HepG2 (cell line): Measurements from ENCODE around the gene CDC34. TPM values are rescaled to one million over a fixed set of nuclear protein-coding genes. Genes with fewer than 3 reads are reported as not detected.

Experiments
- ATAC-seq: fragments of 200-7000 bp; cut with Tn5 transposase; 3 replicates; pipeline ENCODE4 v1.9.1; 2020; ENCODE audit warnings: mild to moderate bottlenecking, moderate library complexity
- BruUV-seq: library from RNA; stranded (reverse); fragments of 400-500 nt; replicated peaks from 2 replicates; lab custom pipeline; 2021; lab: Mats Ljungman, UMichigan
- CTCF ChIA-PET: fragments of 300-600 bp; formaldehyde crosslinking; extraction: SDS; loops from one replicate; lab custom pipeline; 2021; ENCODE audit warnings: low total read pairs, inconsistent platforms, low intra/inter-chr PET ratio; lab: Yijun Ruan, JAX
- POLR2A ChIA-PET: fragments of 350-600 bp; sonication (Branson Sonifier 250); formaldehyde crosslinking; loops from one replicate; lab custom pipeline; 2020; ENCODE audit warnings: antibody characterized with exemption, inconsistent platforms; lab: Yijun Ruan, JAX
- DNase-seq: peaks from one replicate; pipeline ENCODE4 v3.0.0-alpha.2; 2015; ENCODE audit warnings: low spot score
- FAIRE-seq: peaks from 3 replicates; lab custom pipeline; 2011; peaks lifted over from hg19 to GRCh38; lab: Jason Lieb, UNC
- H2AFZ ChIP-seq: one replicate; pipeline ENCODE4 v1.6.1; 2011; ENCODE audit warnings: low read length, inconsistent platforms
- H3K27ac ChIP-seq: fragments of 300-600 bp; 3 replicates; pipeline ENCODE4 v1.8.0; 2011; ENCODE audit warnings: mixed run types, mild to moderate bottlenecking, mixed read lengths, low read length, inconsistent platforms; ENCODE audit not compliant: insufficient read depth; ENCODE audit errors: extremely low read length
- H3K27me3 ChIP-seq, 2 experiments: fragments of 200-600 bp in 1 of 2; 2 replicates in 1 of 2; 3 replicates in 1 of 2; pipeline versions ENCODE4 v1.6.0 to v1.8.0; 2011; ENCODE audit warnings: low read length in 2 of 2, mild to moderate bottlenecking in 2 of 2, moderate library complexity in 2 of 2, inconsistent platforms in 1 of 2; ENCODE audit not compliant: insufficient read depth in 2 of 2, control insufficient read depth in 1 of 2
- H3K36me3 ChIP-seq, 2 experiments: fragments of 200-600 bp in 1 of 2; replicated peaks in 1 of 2; 2 replicates in 1 of 2; 3 replicates in 1 of 2; pipeline versions ENCODE4 v1.5.1 to v1.8.0; 2011; ENCODE audit warnings: low read length in 2 of 2, inconsistent platforms in 1 of 2; ENCODE audit not compliant: insufficient read depth in 2 of 2, control insufficient read depth in 1 of 2
- H3K4me1 ChIP-seq: 2 replicates; pipeline ENCODE4 v1.5.1; 2012; ENCODE audit warnings: low read length, inconsistent platforms; ENCODE audit not compliant: insufficient read depth
- H3K4me2 ChIP-seq: 2 replicates; pipeline ENCODE4 v1.6.0; 2011; ENCODE audit warnings: low read depth, low read length, inconsistent platforms
- H3K4me3 ChIP-seq, 3 experiments: fragments of 200-600 bp in 1 of 3; sonication (generic), shearing (Covaris generic) in 1 of 3; replicated peaks in 1 of 3; 2 replicates each; pipeline ENCODE4 v1.5.1; 2011 to 2016; ENCODE audit warnings: low read length in 3 of 3, inconsistent platforms in 2 of 3, low read depth in 2 of 3, mild to moderate bottlenecking in 2 of 3, control low read depth in 1 of 3, mixed read lengths in 1 of 3; ENCODE audit not compliant: insufficient read depth in 1 of 3
- H3K79me2 ChIP-seq: one replicate; pipeline ENCODE4 v1.6.1; 2011; ENCODE audit warnings: low read length, inconsistent platforms; ENCODE audit not compliant: insufficient read depth
- H3K9ac ChIP-seq: 2 replicates; pipeline ENCODE4 v1.6.0; 2011; ENCODE audit warnings: mild to moderate bottlenecking, low read depth, low read length, inconsistent platforms; ENCODE audit not compliant: insufficient read depth
- H3K9me3 ChIP-seq: 2 replicates; pipeline ENCODE4 v1.5.1; 2012; ENCODE audit warnings: mild to moderate bottlenecking, low read length
- H4K20me1 ChIP-seq: 2 replicates; pipeline ENCODE4 v1.6.0; 2011; ENCODE audit warnings: inconsistent platforms, mild to moderate bottlenecking, low read length, moderate library complexity; ENCODE audit not compliant: insufficient read depth
- CENPT ChIP-seq: sonication (generic); formaldehyde crosslinking; IDR thresholded peaks from 2 replicates; pipeline ENCODE4 v1.8.0; 2022; ENCODE audit warnings: low read depth, mild to moderate bottlenecking, moderate library complexity, missing genetic modification reagents
- EED ChIP-seq: sonication (generic); formaldehyde crosslinking; IDR thresholded peaks from 2 replicates; pipeline ENCODE4 v1.5.0; 2020; ENCODE audit warnings: mild to moderate bottlenecking, missing genetic modification reagents
- GABPA ChIP-seq, 2 experiments: IDR thresholded peaks; 2 replicates each; pipeline ENCODE4 v1.6.1; 2011 to 2016; ENCODE audit warnings: low read depth in 2 of 2, low read length in 1 of 2, missing biosample characterization in 1 of 2, missing genetic modification characterization in 1 of 2
- KAT7 ChIP-seq: IDR thresholded peaks from 2 replicates; pipeline ENCODE4 v1.6.1; 2018; ENCODE audit warnings: borderline replicate concordance, missing compliant biosample characterization
- MXI1 ChIP-seq: IDR thresholded peaks from 3 replicates; pipeline ENCODE4 v1.6.1; 2012; ENCODE audit warnings: low read depth, low read length, inconsistent platforms, borderline replicate concordance
- NR2C2 ChIP-seq: sonication (generic); formaldehyde crosslinking; IDR thresholded peaks from 2 replicates; pipeline ENCODE4 v1.4.0; 2020; ENCODE audit warnings: missing genetic modification reagents, mild to moderate bottlenecking, moderate library complexity, borderline replicate concordance
- PATZ1 ChIP-seq: sonication (generic); formaldehyde crosslinking; IDR thresholded peaks from 2 replicates; pipeline ENCODE4 v1.4.0; 2020; ENCODE audit warnings: missing genetic modification reagents
- POLR2G ChIP-seq: fragments of 200-400 bp; formaldehyde crosslinking; IDR thresholded peaks from 2 replicates; pipeline ENCODE4 v1.6.1; 2018; ENCODE audit warnings: mild to moderate bottlenecking, low read depth, low read length, moderate library complexity
- SMAD3 ChIP-seq: sonication (generic); formaldehyde crosslinking; IDR thresholded peaks from 2 replicates; pipeline ENCODE4 v1.4.0; 2020; ENCODE audit warnings: missing genetic modification reagents
- THAP11 ChIP-seq: IDR thresholded peaks from 2 replicates; pipeline ENCODE4 v1.6.1; 2016; ENCODE audit warnings: missing biosample characterization, missing genetic modification reagents
- THAP9 ChIP-seq: sonication (generic); formaldehyde crosslinking; IDR thresholded peaks from 2 replicates; pipeline ENCODE4; 2020; ENCODE audit warnings: missing genetic modification reagents, mild to moderate bottlenecking, borderline replicate concordance
- ZFX ChIP-seq: sonication (generic); formaldehyde crosslinking; IDR thresholded peaks from 2 replicates; pipeline ENCODE4 v1.4.0; 2020; ENCODE audit warnings: mild to moderate bottlenecking, low read depth, missing genetic modification reagents, moderate library complexity
- ZKSCAN5 ChIP-seq: sonication (generic); formaldehyde crosslinking; IDR thresholded peaks from 2 replicates; pipeline ENCODE4 v1.5.1; 2020; ENCODE audit warnings: mild to moderate bottlenecking, missing genetic modification reagents
- ZNF12 ChIP-seq: sonication (generic); formaldehyde crosslinking; IDR thresholded peaks from 2 replicates; pipeline ENCODE4 v1.5.0; 2020; ENCODE audit warnings: missing genetic modification reagents
- ZNF441 ChIP-seq: sonication (generic); formaldehyde crosslinking; IDR thresholded peaks from 2 replicates; pipeline ENCODE4 v1.7.0; 2021; ENCODE audit warnings: missing genetic modification reagents, borderline replicate concordance
- ZNF75D ChIP-seq: sonication (generic); formaldehyde crosslinking; IDR thresholded peaks from 2 replicates; pipeline ENCODE4 v1.8.1; 2023; ENCODE audit warnings: missing genetic modification reagents, mild to moderate bottlenecking, borderline replicate concordance
- ZNF776 ChIP-seq: sonication (generic); formaldehyde crosslinking; IDR thresholded peaks from 2 replicates; pipeline ENCODE4 v1.4.0; 2020; ENCODE audit warnings: mild to moderate bottlenecking, missing genetic modification reagents
- ZSCAN31 ChIP-seq: sonication (generic); formaldehyde crosslinking; IDR thresholded peaks from 2 replicates; pipeline ENCODE4 v1.5.0; 2020; ENCODE audit warnings: low read depth, mild to moderate bottlenecking, missing genetic modification reagents
- WGBS: methylation state at CpG from one replicate; pipeline ENCODE4 v1.1.6; 2017; ENCODE audit warnings: low lambda C conversion rate; 5-methylcytosine and 5-hydroxymethylcytosine counted together
- in situ Hi-C: cut with HindIII; loops from 2 replicates; pipeline ENCODE4 v1.10.0; 2017; ENCODE audit warnings: low pct_unique_long_range_greater_than_20kb; ENCODE audit not compliant: extremely low pct_ligation_motif_present
- intact Hi-C: fragments of 100-400 bp; cut with micrococcal nuclease; formaldehyde crosslinking; loops from one replicate; pipeline ENCODE4 v1.10.0; 2022; ENCODE audit not compliant: unreplicated experiment
- polyA plus RNA-seq, 8 experiments: library from polyadenylated mRNA; depleted of rRNA in 3 of 8; stranded (reverse) in 7 of 8; unstranded in 1 of 8; fragments of >200 nt; fragmentation: Illumina TruSeq in 4 of 8; extraction: Trizol in 4 of 8; gene quantifications; 2 replicates each; pipeline versions ENCODE4 v1.2.1 to v1.2.3, GENCODE V29; 2011 to 2016; ENCODE audit warnings: low read depth in 4 of 8, missing spikeins in 1 of 8, mixed read lengths in 1 of 8; ENCODE audit not compliant: insufficient read depth in 1 of 8
- total RNA-seq, 5 experiments: library from RNA; depleted of rRNA; stranded (reverse); fragments of >200 nt; fragmentation: Illumina TruSeq; extraction: Trizol; gene quantifications; 2 replicates each; pipeline ENCODE4 v1.2.3, GENCODE V29; 2016; ENCODE audit warnings: low read depth in 1 of 5

Gene CDC34
- total and polyA plus RNA-seq, 2 of the 13 experiments (the other 11 are each of a cell fraction or from before 2014, with no cell fraction given), result 138 to 150 TPM

- intact Hi-C loops, result no loop called here
- peak overlapping the region; percentile 94 for H3K27ac ChIP-seq
- CTCF ChIA-PET, result interaction anchor here (2.1 kb wide), 1 partner anchor 21 kb away, joined by 16 read pairs; no protein-coding TSS in a partner anchor
- ATAC-seq (peak; percentile 68), FAIRE-seq (no peak), DNase-seq (peak; percentile 80)
- H3K36me3 ChIP-seq, result peaks cover 7 to 13% of the 10 kb centered on the region in 2 experiments; a peak in 4 of 5 replicates
- H3K27me3 ChIP-seq, result no peaks in the 10 kb centered on the region
- H3K4me3 ChIP-seq, result peak overlapping the region; percentile 63 to 98 (median 97)
- peaks cover 37% of the 10 kb centered on the region for H3K79me2 ChIP-seq
- H3K9me3 ChIP-seq, result no peaks in the 10 kb centered on the region
- peak overlapping the region; percentile 76 for H3K4me2 ChIP-seq
- H3K4me1 ChIP-seq, result peaks cover 56% of the 10 kb centered on the region
- in situ Hi-C loops, result no loop called here
- WGBS, result 0% methylated on average over 14 of the region's 103 CpGs
- no TSS peak for BruUV-seq
- POLR2A ChIA-PET, result interaction anchor here (0.6 to 3.7 kb wide), 22 partner anchors 7 to 221 kb away, joined by 3 to 33 read pairs (median 5); partner anchors contain the start of genes BSG, POLRMT and TPGS1
- peak overlapping the region; percentile 83 for H3K9ac ChIP-seq
- H4K20me1 ChIP-seq, result peaks cover 23% of the 10 kb centered on the region; the same call in 1 of the 2 replicates
- H2AFZ ChIP-seq, result no peak overlapping the region
- peak; percentile 77 for TF ChIP-seq ZFX (CRISPR knock-in tag)
- peak; percentile 73; the same call in 1 of the 3 replicates for TF ChIP-seq MXI1
- TF ChIP-seq ZNF75D (CRISPR knock-in tag), result no peak
- 0 out of 2 replicates have a peak, but pooled peaks have one; percentile 32 for TF ChIP-seq NR2C2
- TF ChIP-seq CENPT (CRISPR knock-in tag), result peak; percentile 66; the same call in 1 of the 2 replicates
- peak; percentile 64 for TF ChIP-seq ZSCAN31
- TF ChIP-seq THAP9 (CRISPR knock-in tag), result no peak
- 0 out of 2 replicates have a peak, but pooled peaks have one; percentile 32 for TF ChIP-seq SMAD3 (CRISPR knock-in tag)
- peak; percentile 34 for TF ChIP-seq GABPA (IDR thresholded peaks at IDR 0.05; ENCODE audit: low read depth, low read length)
- 0 out of 2 replicates have a peak, but pooled peaks have one; percentile 30 for TF ChIP-seq GABPA (CRISPR knock-in tag; IDR thresholded peaks at IDR 0.05; ENCODE audit: low read depth)
- no peak for TF ChIP-seq ZNF12 (CRISPR knock-in tag)
- TF ChIP-seq ZNF441, result peak; percentile 19; the same call in 1 of the 2 replicates
- TF ChIP-seq ZKSCAN5 (CRISPR knock-in tag), result no peak
- TF ChIP-seq KAT7 (CRISPR knock-in tag), result no peak; the same call in 1 of the 2 replicates
- TF ChIP-seq ZNF776, result peak; percentile 83; the same call in 1 of the 2 replicates
- TF ChIP-seq EED (CRISPR knock-in tag), result no peak
- peak; percentile 9; the same call in 1 of the 2 replicates for TF ChIP-seq PATZ1 (CRISPR knock-in tag)
- peak; percentile 77 for TF ChIP-seq POLR2G
- TF ChIP-seq THAP11 (CRISPR knock-in tag), result peak; percentile 92
Observed at GRCh38 chr19:531009-531752, 379 bp upstream of the CDC34 start.
